Endodermal cell (in vitro differentiated cells): Measurements from ENCODE around the gene SLC39A13. TPM values are rescaled to one million over a fixed set of nuclear protein-coding genes. Genes with fewer than 3 reads are reported as not detected.
A peak's percentile ranks its signal among the peaks of the same experiment; 100 is the strongest.

Experiments used
- DNase-seq: peaks from one replicate; pipeline ENCODE4 v3.0.0-alpha.2; 2017
- H3K27ac ChIP-seq: 2 replicates; pipeline ENCODE4 v1.5.1; 2013; ENCODE audit warnings: mild to moderate bottlenecking, low read depth, low read length, moderate library complexity
- H3K27me3 ChIP-seq: 2 replicates; pipeline ENCODE4 v1.6.1; 2013; ENCODE audit warnings: mild to moderate bottlenecking, low read length, moderate library complexity; ENCODE audit not compliant: insufficient read depth, control insufficient read depth, poor library complexity, severe bottlenecking
- H3K36me3 ChIP-seq: 2 replicates; pipeline ENCODE4 v1.7.0; 2013; ENCODE audit warnings: mild to moderate bottlenecking, low read length, moderate library complexity; ENCODE audit not compliant: control insufficient read depth, insufficient read depth
- H3K4me1 ChIP-seq: one replicate; pipeline ENCODE4 v1.7.0; 2013; ENCODE audit warnings: low read length; ENCODE audit not compliant: control insufficient read depth, insufficient read depth
- H3K4me3 ChIP-seq: 2 replicates; pipeline ENCODE4 v1.5.1; 2013; ENCODE audit warnings: mild to moderate bottlenecking, low read length, moderate library complexity
- H3K9ac ChIP-seq: 2 replicates; pipeline ENCODE4 v1.6.1; 2013; ENCODE audit warnings: mild to moderate bottlenecking, low read length, moderate library complexity; ENCODE audit not compliant: poor library complexity, severe bottlenecking; ENCODE audit errors: extremely low read depth
- H3K9me3 ChIP-seq: 2 replicates; pipeline ENCODE4 v1.6.1; 2013; ENCODE audit warnings: mild to moderate bottlenecking, low read length, moderate library complexity; ENCODE audit not compliant: control insufficient read depth
- H3K27ac Mint-ChIP-seq: 2 replicates; pipeline ENCODE4 v1.8.0; 2020; ENCODE audit warnings: mixed read lengths
- H3K27me3 Mint-ChIP-seq: 2 replicates; pipeline ENCODE4 v1.8.0; 2021; ENCODE audit warnings: mild to moderate bottlenecking, mixed read lengths; ENCODE audit not compliant: insufficient read depth
- H3K36me3 Mint-ChIP-seq: 2 replicates; pipeline ENCODE4 v1.8.0; 2020; ENCODE audit warnings: low read depth, mixed read lengths
- H3K4me1 Mint-ChIP-seq: 2 replicates; pipeline ENCODE4 v1.8.0; 2020; ENCODE audit warnings: mixed read lengths
- H3K4me3 Mint-ChIP-seq: 2 replicates; pipeline ENCODE4 v1.8.0; 2020; ENCODE audit warnings: mild to moderate bottlenecking, moderate library complexity, mixed read lengths
- H3K9me3 Mint-ChIP-seq: 2 replicates; pipeline ENCODE4 v1.8.0; 2020; ENCODE audit warnings: mild to moderate bottlenecking, mixed read lengths
- WGBS, 2 experiments: methylation state at CpG; one replicate each; pipeline versions ENCODE4 v1.1.5 to v1.1.7; 2013; ENCODE audit warnings: missing lambda C conversion rate in 2 of 2, mixed read lengths in 1 of 2; ENCODE audit not compliant: insufficient coverage in 1 of 2, insufficient read length in 1 of 2; 5-methylcytosine and 5-hydroxymethylcytosine counted together
- total RNA-seq, 2 donors: library from RNA; stranded (reverse); fragmentation: NEBNext Ultra II Directional in 1 of 2; extraction: Animal tissue kit (Norgen Biotek cat#: 25700) in 1 of 2; gene quantifications; 2 replicates in 1 of 2; 3 replicates in 1 of 2; pipeline ENCODE4 v1.2.1, GENCODE V29; 2021
- TF ChIP-seq, protein P1 (sequence below): fragments of 200-600 bp; sonication (generic); conservative IDR thresholded peaks from 2 replicates; pipeline ENCODE4 v1.5.0; 2021; ENCODE audit warnings: antibody characterized with exemption, mild to moderate bottlenecking

Gene SLC39A13
- total RNA-seq, 2 donors from 2014 or later: 34.7 to 40.4 TPM

DNA sequence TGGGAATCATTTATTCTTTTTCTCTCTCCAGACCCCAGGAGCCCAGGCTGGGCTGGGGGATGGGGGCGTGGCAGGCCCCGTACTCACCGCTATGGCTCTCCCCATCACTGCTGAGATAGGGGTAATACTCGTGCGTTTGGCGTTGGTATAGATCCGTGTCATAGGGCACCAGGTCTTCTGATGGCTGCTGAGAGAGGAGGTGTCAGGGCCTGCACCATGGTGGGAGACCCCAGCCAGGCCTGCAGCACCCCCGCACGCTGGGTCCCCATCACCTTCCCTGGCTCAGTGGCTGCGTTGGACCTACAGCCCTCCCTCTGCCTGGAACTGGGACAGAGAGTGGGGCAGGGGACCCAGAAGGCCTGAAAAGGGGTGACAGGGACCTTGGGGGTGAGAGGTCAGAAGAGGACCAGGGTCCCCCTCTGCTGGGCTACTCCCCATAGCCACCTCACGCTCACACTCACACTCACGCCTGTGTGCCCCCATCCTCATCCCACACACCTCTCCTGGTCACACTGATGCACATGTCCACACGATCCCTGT lies 32.8 kb upstream of the SLC39A13 start:
- no peaks in the 10 kb centered on the region for H3K9me3 Mint-ChIP-seq
- TF ChIP-seq, protein P1, sequence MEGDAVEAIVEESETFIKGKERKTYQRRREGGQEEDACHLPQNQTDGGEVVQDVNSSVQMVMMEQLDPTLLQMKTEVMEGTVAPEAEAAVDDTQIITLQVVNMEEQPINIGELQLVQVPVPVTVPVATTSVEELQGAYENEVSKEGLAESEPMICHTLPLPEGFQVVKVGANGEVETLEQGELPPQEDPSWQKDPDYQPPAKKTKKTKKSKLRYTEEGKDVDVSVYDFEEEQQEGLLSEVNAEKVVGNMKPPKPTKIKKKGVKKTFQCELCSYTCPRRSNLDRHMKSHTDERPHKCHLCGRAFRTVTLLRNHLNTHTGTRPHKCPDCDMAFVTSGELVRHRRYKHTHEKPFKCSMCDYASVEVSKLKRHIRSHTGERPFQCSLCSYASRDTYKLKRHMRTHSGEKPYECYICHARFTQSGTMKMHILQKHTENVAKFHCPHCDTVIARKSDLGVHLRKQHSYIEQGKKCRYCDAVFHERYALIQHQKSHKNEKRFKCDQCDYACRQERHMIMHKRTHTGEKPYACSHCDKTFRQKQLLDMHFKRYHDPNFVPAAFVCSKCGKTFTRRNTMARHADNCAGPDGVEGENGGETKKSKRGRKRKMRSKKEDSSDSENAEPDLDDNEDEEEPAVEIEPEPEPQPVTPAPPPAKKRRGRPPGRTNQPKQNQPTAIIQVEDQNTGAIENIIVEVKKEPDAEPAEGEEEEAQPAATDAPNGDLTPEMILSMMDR: no peak
- H3K9ac ChIP-seq: no peak overlapping the region

DNA sequence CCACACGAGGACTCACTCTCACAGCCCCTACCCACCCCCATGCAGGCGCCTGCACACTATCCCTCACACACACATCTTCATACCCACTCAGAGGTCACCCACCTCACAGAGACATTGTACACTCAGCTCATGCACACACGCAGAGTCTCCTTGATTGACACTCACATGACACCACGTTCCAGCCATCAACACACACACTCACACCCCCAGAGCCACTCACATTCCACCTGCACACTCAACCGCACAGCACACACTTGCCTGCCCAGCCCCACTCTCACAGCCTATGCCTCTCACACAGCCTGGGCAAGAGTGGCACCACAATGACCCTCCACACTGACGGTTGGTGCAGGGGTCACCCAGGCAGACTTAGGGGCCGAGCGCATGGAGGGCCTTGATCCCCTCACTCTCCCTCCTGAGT lies 32.3 kb upstream of the SLC39A13 start:
- Histone ChIP-seq H3K4me1 (no peaks in the 10 kb centered on the region), H3K9me3 (no peaks in the 10 kb centered on the region), H3K36me3 (no peaks in the 10 kb centered on the region), H3K27me3 (no peaks in the 10 kb centered on the region), H3K4me3 (no peak overlapping the region), H3K9ac (no peak overlapping the region), H3K27ac (no peak overlapping the region)
- H3K27ac Mint-ChIP-seq: no peak overlapping the region
- H3K4me3 Mint-ChIP-seq: no peak overlapping the region
- TF ChIP-seq, protein P1: no peak
- H3K9me3 Mint-ChIP-seq: no peaks in the 10 kb centered on the region
- no peak for DNase-seq
- H3K4me1 Mint-ChIP-seq: no peaks in the 10 kb centered on the region
- H3K36me3 Mint-ChIP-seq: no peaks in the 10 kb centered on the region
- no peaks in the 10 kb centered on the region for H3K27me3 Mint-ChIP-seq
- WGBS, 2 experiments: 91 to 93% methylated on average over 6 to 8 of the region's 8 CpGs

More for the DNA sequence above, 32.8 kb upstream of the SLC39A13 start:
- H3K27ac ChIP-seq: no peak overlapping the region
- DNase-seq: no peak
- H3K4me1 ChIP-seq: no peaks in the 10 kb centered on the region
- H3K36me3 Mint-ChIP-seq: no peaks in the 10 kb centered on the region
- 93 to 96% methylated on average over 9 to 13 of the region's 13 CpGs for WGBS, 2 experiments
- H3K9me3 ChIP-seq: no peaks in the 10 kb centered on the region
- H3K4me3 ChIP-seq: no peak overlapping the region
- H3K27ac Mint-ChIP-seq: no peak overlapping the region
- no peaks in the 10 kb centered on the region for H3K27me3 Mint-ChIP-seq
- no peaks in the 10 kb centered on the region for H3K4me1 Mint-ChIP-seq
- no peak overlapping the region for H3K4me3 Mint-ChIP-seq
- H3K27me3 ChIP-seq: no peaks in the 10 kb centered on the region
- H3K36me3 ChIP-seq: no peaks in the 10 kb centered on the region

DNA sequence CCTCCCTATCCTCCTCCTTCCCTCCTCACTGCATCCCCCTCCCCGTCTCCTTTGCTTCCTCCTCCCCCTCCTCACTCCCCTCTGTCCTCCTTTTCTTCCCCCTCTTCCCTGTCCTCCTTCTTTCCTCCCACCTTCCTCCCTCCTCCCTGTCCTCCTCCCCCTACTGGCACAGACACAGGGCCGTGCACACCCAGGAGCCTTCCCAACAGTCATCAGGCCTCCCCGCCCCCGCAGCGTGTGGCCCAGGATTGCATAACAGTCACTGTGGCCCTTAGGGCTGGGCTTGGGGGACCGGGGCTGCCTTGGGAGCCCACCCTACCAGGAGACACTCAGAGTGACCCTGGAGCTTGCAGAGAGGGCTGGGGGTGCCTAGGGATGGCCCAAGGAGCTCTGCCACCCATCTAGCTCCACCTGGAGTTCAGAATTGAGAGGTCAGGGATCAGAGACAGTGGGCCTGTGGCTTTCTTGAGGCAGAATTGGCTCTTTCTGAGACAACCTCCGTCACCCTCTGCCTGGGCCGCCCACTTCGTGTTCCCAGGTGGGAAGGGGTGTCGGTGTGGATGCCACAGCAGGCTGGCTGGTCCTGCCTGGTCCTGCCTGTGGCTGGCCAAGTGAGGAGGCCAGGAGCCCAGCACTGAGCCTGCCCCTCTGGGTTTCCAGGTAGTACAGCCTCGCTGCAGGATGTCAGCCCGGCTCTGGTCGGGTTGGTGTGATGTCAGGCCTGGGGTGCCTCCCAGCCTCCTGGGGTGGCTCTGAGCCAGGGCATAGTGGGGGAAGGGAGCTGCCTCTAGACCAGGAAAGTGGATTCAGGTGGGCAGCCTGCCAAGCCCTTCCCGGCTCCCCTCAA lies 31.6 kb upstream of the SLC39A13 start:
- Mint-ChIP-seq H3K27ac (no peak overlapping the region), H3K27me3 (no peaks in the 10 kb centered on the region), H3K4me3 (no peak overlapping the region), H3K4me1 (no peaks in the 10 kb centered on the region), H3K36me3 (no peaks in the 10 kb centered on the region), H3K9me3 (no peaks in the 10 kb centered on the region)
- no peaks in the 10 kb centered on the region for H3K27me3 ChIP-seq
- H3K9me3 ChIP-seq: no peaks in the 10 kb centered on the region
- H3K27ac ChIP-seq: no peak overlapping the region
- H3K36me3 ChIP-seq: no peaks in the 10 kb centered on the region
- no peaks in the 10 kb centered on the region for H3K4me1 ChIP-seq
- no peak overlapping the region for H3K9ac ChIP-seq
- H3K4me3 ChIP-seq: no peak overlapping the region
- 80 to 87% methylated on average over 3 to 14 of the region's 14 CpGs for WGBS, 2 experiments
- DNase-seq: no peak
- TF ChIP-seq, protein P1: peak; percentile 48
